Glomerular endothelial cell (primary cell): ENCODE results near the gene MS4A15. TPM values are rescaled to one million over a fixed set of nuclear protein-coding genes. Genes with fewer than 3 reads are reported as not detected.
"Not testable (repeated sequence)": the region's sequence is repeated elsewhere in the genome, so short reads cannot be mapped to it uniquely, and the experiment has no call there.

ENCODE experiments used
- DNase-seq: peaks from one replicate; pipeline ENCODE4 v3.0.0-alpha.2; 2011; ENCODE audit warnings: low read depth, low spot score; ENCODE audit errors: extremely low read depth
- total RNA-seq: library from RNA; depleted of rRNA; stranded (reverse); fragments of >200 nt; gene quantifications from 2 replicates; pipeline ENCODE4 v1.2.3, GENCODE V29; 2015

MS4A15 gene
- total RNA-seq, 1 donor from 2014 or later: not detected

DNA sequence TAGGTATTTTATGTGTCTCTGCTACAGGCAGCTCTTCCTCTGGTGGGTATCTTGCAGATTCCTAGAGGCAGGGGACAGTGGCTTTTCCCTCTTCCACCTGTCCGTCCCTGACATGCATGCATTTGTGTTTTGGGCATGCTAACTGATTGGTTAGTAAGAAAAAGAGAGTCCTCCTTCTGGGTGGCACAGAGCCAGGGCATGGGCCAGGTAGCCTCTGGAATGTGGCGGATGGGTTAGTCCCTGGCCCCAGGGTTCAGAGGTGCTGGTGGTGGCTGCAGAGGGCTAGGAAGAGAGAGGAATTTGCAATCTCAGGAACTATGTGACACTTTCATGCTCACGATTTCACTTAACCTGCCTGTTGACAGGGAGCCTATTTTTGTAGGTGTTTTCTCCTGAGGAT, 5.8 kb upstream of the MS4A15 start:
- no peak for DNase-seq

DNA sequence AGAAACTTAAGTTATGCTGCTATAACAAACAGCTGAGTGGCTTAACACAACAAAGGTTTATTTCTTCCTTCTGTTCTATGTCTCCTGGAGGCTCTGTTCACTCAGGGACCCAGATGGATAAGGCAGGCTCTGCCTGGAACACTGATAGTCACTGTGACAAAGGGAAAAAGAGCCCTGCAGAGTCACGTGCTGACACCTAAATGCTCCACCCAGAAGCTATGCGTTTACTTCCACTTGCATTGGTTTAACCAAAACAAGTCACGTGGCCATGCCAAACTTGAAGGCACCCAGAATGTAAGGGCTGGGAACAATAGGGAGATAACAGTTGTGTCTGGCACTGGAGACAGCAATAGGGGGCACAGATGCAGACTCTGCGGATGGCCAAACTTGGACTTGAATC, 3.4 kb upstream of the MS4A15 start:
- DNase-seq: no peak

DNA sequence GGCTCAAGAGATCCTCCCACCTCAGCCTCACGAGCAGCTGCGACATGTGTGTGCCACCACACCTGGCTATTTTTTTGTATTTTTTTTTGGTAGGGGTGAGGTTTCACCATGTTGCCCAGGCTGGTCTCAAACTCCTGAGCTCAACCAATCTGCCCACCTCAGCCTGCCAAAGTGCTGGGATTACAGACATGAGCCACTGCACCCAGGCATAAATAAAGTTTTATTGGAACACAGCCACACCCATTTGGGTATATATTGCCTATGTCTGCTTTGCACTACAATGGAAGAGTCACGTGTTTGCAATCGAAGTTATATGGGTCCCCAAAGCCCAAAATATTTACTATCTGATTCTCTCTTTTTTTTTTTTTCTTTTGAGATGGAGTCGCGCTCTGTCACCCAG, 1.8 kb upstream of the MS4A15 start:
- no peak for DNase-seq

DNA sequence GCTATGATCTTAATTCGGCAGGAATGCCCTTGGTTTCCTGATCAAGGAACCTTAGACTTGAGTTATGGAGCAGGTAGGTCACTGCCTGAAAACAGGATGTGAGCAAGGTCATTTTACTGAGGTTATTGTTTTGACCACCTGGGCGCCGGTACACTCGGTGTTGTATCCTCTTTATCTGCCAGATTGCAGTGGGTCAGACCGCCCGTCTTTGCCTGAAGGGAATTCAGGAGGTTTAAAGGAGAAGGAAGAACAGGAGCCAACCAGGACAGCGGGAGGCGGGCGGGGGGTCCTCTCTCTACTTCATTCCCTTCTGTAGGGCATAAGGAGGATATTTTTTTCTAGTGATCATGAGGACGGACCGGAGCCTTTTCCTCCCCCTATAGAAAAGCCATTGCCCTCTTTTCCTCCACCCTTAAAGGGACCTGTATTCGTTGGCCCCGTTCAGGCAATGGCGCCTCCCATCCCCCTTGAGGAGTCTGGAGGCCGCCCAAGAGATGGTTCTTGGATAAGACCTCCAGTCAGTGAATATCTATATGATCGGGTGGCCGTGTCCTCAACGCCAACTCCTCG, 649 bp downstream of the MS4A15 start:
- no peak for DNase-seq

DNA sequence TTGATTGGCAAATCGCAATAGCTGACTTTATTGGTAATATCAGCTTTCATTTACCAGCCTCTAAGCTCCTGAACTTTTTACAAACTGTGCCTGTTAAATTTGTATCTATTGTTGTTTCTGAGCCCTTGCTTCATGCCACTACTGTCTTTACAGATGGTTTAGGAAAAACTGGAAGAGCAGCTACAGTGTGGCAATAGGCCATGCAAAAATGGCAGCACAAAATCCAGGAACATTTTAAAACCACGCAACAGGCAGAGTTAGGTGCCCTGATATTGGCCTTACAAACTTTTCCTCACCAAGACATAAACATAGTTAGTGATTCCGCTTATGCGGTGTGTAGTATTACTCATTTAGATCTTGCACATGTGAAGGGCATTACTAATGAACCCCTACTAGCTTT, 2.0 kb downstream of the MS4A15 start:
- not testable (repeated sequence) for DNase-seq

DNA sequence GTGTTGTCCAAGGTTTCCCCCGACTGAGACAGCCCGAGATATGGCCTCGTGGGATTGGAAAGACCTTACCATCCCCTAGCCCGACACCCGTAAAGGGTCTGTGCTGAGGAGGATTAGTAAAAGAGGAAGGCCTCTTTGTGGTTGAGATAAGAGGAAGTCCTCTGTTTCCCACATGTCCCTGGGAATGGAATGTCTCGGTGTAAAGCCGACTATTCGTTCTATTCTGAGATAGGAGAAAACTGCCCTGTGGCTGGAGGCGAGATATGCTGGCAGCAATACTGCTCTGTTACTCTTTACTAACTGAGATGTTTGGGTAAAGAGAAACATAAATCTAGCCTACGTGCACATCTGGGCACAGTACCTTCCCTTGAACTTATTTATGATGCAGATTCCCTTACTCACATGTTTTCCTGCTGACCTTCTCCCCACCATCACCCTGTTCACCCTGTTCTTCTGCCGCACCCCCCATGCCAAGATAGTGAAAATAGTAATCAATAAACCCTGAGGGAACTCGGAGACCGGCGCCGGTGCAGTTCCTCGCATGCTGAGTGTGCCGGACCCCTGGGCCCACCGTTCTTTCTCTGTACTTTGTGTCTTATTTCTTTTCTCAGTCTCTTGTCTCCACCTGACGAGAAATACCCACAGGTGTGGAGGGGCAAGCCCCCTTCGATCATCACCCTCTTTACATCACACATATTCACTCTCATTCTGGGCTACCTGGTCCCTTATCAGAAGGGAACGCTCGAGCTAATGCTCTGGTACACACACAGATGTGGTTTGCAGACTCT, 3.0 kb downstream of the MS4A15 start:
- not testable (repeated sequence) for DNase-seq

DNA sequence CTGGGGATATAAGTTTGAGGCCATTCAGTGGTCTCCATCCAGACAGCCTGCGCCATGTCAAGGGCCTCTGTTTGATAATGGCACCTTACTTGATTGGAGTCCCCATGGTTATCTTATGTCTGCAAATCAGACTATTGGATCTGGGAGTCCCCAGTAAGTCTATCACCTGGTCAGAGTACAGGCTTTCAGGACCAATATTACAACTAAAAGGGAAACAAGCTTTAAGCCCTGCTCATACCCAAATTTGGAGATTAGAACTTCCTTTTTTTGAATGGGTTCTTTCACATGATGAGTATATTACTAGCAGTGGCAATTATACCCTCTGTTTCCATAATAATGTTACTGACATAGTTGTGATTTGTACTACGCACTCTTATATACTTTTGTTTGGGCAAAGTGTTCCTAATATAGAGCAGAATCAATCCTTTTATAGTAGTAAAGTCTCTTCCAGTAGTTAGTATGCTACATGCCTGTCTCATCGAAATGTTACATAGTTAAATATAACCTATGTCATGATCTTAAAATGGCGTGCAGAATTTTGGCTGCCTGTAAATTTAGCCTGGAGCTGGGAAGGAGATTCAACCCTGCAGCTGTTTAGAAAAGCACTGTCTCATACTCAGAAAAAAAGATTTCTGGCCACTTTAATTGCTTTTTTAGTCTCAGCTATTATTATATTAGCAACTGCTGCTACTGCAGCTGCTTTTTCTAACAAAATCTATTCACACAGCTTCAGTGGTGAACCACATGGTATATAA, 4.9 kb downstream of the MS4A15 start:
- no peak for DNase-seq

DNA sequence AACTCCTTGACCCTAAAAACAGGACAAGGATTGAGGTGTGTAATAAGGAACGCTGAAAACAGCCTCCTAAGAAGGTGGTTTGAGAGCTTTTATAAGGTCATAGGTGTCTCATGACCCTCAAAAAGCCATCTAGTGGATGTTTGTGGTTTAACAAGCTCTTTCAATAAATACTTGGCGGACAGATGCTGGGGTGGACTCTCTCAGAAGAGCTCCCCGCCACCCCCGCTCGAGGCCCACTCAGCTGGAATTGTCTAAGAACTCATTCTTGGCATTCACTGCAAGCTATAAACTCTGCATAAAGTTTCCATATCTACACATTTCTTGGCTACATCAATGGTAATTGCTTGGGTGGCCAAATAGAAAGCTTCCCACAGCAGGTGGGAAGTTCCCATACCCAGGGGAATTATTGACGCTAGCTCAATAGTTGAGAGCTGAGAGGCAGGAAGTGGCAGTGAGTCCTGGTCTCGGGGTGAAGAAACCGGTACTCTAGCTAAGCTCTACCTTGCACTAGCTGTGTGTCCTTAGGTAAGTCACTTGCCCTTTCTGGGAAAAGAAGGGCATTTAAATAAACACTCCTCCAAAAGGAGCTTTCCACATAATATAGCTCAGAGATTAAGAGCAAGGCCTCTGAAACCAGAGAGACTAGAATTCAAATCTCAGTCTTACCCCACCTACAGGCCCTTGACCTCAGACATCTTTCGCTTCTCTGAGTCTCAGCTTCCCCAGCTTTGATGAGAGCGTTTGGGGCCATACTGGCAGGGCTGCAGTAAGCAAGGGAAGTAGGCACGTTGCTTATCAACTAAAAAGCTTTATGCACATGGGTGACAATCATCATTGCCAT, 6.4 kb downstream of the MS4A15 start:
- DNase-seq: no peak

DNA sequence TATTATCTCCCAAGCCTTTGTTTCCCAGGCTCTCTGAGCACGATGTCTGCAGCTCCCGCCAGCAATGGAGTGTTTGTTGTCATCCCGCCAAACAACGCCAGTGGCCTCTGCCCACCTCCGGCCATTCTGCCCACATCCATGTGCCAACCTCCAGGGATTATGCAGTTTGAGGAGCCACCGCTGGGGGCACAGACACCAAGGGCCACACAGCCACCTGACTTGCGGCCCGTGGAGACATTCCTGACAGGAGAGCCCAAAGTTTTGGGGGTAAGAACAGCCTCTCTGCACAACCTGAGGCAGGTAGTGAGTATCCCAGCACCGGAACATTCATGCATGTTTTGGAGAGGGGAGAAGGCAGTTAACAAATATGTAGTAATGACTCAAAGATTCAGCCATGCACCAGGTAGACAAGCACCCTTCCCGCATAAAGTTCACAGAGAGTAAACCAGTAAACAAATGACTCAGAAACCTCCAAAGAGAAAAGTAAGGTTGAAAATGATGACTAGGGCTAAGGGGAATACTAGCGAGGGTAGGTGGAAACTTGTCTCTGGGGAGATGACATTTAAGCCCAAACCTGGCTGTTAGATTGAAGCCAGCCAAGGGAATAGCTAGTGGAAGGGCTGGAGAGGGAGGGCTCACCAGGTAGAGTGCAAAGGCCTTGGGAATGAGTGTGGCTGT, 7.2 kb downstream of the MS4A15 start:
- no peak for DNase-seq

DNA sequence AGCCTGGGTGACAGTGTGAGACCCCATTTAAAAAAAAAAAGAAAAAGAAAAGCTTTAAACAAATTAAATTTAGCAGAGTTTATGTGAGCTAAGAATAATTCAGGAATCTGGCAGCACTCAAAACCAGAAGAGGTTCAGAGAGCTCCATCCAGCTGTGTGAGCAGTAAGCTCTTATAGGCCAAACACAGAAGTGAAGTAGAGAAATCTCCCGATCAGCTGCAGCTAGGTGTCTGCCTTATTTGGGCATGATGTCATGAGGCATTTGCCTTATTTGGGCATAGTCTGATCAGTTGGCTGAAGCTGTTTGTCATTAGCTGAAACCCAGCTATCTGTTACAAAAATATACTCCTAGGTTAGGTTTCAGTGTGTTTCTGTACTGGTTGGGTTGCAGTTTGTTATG, 8.2 kb downstream of the MS4A15 start:
- DNase-seq: no peak

DNA sequence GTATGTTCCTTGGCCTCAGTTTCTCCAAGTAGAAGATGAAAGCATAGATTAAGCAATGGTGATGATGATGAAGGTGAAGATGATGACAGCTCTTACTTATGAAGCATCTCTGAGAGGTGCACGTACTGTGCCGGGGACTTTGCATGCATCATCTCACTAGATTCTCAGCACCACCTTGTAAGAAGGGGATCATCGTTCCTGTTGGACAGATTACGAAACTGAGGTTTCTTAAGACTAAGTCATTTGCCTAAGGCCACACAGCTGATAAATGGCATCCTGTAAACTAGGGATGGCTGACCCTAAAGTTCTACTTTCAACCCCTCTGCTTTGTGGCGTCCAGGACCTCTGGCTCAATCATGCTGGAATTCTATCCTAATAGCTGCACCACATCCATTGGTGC, 8.7 kb downstream of the MS4A15 start:
- DNase-seq: no peak

DNA sequence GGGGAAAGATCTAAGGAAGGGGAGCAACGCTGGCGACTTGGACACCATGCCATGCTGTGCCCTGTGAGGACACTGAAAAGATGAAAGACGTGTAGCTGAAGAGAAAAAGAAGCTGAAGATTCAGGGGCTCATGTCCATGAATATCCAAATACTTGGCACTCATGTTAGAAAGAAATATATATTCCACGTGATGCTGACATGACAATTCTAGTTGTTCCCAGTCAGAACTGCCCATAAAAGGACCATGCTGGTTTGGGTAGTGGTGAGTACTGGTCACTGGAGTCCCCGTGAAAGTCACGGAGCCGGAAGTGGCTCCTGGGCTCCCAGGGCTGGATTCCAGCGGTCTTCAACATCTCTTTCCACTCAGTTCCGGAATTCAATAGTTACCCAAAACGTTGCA, 9.9 kb downstream of the MS4A15 start:
- no peak for DNase-seq

DNA sequence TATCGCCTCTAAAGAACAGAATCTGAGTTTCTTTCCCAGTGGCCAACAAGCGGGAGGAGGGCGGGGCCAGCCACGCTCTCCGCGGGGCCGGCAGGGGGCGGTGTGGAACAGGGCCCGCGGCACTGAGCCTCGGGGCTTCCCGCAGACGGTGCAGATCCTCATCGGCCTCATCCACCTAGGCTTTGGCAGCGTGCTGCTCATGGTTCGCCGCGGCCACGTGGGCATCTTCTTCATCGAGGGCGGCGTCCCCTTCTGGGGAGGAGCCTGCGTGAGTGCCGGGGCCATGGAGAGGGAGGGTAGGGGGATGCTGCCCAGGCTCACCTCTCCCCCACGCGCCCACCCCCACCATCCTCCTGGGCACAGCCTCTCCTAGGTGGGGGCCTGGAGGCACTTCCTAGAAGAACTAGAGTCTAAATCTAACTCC, 10.7 kb downstream of the MS4A15 start:
- no peak for DNase-seq

DNA sequence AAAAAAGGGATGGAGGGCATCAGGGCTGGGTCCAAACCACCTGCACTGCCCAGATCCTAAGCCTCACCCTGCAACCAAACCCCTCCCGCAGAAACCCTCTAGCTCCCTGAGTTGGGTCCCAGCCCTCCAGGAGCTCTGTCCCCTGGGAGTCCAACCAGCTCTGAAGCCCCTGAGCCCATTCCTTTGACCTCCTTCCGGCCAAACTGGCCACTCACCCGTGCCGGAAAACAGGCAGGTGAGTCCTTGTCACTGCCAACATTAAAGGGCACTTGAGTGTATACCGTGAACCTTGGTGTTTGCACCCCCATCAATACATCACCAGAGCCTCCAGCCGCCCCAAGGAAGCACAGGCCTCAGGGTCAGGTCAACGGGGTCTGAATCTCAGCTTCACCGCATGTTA, 11.5 kb downstream of the MS4A15 start:
- DNase-seq: no peak

DNA sequence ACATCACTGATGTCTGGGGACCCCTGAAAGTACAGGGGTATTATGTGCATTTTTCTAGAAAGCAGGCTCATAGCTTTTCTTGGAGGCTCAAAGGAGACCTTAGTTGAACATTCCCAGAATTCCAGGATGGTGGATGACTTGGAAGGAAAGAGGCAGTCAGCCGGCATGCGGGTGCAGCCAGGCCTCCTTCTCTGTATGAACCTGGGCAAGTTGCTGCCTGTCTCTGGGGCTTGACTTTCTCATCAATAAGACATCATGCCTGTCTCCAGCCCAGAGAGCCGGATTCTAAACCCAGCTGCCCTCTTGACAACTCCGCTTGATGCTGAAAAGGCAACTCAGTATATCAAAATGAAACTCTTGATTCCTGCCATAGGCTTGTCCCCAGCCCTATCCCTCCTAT, 12.6 kb downstream of the MS4A15 start:
- DNase-seq: no peak

DNA sequence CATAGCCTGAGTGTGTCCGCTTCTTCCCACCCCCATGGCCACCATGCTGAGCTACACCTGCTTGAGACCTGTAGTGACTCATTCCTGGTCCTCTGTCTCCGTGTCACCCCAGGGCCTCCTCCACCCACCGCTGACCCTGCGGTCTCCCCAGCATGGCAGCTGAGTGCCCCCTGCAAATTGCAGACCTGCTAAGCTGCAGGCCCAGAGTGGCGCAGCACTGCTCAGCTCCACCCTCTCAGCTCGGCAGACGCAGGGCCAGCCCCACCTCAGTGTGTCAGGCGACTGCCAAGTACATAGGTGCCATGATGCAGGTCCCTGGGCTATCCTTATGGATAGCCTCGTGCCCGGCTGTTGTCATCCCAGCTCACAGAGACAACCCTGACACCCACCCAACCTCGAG, 13.1 kb downstream of the MS4A15 start:
- no peak for DNase-seq

DNA sequence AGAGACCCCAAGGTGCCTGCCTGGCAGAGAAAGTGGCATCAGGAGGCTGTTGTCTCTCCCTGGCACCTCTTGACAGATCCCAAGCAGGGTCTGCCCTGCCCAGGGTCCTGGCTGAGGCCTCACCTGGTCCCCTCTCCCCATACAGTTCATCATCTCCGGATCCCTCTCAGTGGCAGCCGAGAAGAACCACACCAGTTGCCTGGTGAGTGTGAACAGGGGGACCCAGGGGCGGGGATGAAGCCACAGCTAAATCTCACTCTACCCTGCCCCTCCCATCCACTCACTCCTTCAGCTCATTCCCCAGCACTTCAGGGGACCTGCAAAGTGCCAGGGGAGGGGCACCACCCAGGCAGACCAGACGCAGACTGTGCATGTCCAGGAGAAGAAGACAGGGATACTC, 14.5 kb downstream of the MS4A15 start:
- no peak for DNase-seq

DNA sequence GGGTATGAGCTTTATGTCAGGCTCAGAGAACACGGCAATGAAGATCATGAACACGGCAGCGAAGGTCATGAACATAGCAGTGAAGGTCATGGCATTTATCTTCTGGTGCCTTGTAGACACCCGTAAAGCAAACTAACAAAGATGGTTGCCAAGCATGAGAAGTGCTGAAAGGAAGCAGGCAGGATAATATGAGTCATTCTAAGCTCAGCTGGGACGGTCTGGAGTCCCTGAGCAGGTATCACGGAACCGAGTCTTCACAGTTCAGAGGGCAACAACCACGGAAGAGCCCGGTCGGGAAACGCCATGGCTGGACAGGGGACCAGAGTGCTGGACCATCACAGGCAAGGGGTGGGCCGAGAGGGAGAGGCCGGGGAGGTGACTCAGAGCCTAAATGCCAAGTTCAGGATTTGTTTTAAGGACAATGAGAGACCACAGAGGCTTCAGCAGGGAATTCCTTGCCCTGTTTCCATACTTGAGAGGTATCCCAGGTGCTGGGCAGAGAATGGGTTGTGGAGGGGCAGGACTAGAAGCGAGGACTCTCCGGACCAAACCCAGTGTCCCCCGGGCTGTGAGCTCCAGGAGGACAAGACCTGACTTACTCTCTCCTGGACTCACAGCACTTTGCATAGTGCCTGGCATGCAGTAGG, 15.3 kb downstream of the MS4A15 start:
- DNase-seq: no peak

DNA sequence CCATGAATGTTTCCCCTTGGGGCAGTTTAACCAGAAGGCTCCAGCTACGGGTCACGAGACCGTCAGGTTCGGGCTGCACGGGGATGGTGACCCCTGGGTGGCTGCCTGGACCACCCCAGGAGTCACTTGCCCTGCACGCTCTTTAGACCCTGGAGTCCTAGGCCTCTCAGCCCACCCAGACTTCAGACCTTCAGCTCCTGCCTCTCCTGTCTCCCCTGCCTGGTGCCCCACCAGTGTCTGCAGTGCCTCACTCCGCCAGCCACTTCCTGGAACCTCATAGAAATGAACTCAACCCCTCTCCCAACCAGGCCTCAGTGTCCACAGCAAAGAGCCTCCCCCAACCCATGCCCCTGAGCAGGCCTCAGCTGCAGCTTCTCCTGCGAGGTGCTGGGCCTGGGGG, 16.0 kb downstream of the MS4A15 start:
- DNase-seq: no peak

DNA sequence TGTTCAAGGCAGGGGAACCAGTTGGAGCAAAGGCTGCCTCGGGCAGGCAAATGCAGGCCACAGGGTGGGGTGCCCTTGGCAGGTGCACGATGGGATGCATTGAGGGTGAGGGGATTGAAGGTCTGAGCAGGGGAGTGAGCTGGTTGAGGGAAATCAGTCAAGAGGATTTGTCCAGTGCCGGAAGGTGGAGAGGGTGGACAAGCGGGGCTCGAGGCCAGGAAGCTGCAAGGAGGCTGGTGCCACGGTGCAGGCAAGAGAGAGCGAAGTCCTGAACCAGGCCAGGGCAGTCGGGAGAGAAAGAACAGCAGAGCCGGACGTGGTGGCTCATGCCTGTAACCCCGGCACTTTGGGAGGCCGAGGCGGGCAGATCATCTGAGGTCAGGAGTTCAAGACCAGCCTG, 18.1 kb downstream of the MS4A15 start:
- no peak for DNase-seq
